HG02885 (cell line): ENCODE measurements around the gene USP47.

Experiments used
- ATAC-seq: cut with Tn5 transposase; IDR thresholded peaks from one replicate; pipeline ENCODE4 v1.9.1; 2021; ENCODE audit warnings: mild to moderate bottlenecking; ENCODE audit not compliant: unreplicated experiment, poor library complexity

USP47 gene

GRCh38 chr11:11860103-11860979 is 18.6 kb downstream of the USP47 start:
- no peak for ATAC-seq

GRCh38 chr11:11862999-11863398 is 21.2 kb downstream of the USP47 start:
- no peak for ATAC-seq

- ATAC-seq: no peak
Observed at GRCh38 chr11:11864332-11864731, 22.6 kb downstream of the USP47 start.

- ATAC-seq: no peak
Observed at GRCh38 chr11:11864803-11865202, 23.0 kb downstream of the USP47 start.

GRCh38 chr11:11865449-11865848 is 23.7 kb downstream of the USP47 start:
- ATAC-seq: no peak

- no peak for ATAC-seq
Observed at GRCh38 chr11:11866203-11866602, 24.4 kb downstream of the USP47 start.

- ATAC-seq: no peak
Observed at GRCh38 chr11:11867720-11868119, 25.9 kb downstream of the USP47 start.

- ATAC-seq: no peak
Observed at GRCh38 chr11:11871991-11872401, 30.2 kb downstream of the USP47 start.

- ATAC-seq: no peak
Observed at GRCh38 chr11:11876458-11876857, 34.7 kb downstream of the USP47 start.

GRCh38 chr11:11880179-11880578 is 38.4 kb downstream of the USP47 start:
- ATAC-seq: no peak

GRCh38 chr11:11882539-11882938 is 40.8 kb downstream of the USP47 start:
- no peak for ATAC-seq

- ATAC-seq: no peak
Observed at GRCh38 chr11:11884351-11884750, 42.6 kb downstream of the USP47 start.

- ATAC-seq: peak; percentile 97
Observed at GRCh38 chr11:11884774-11885481, 43.2 kb downstream of the USP47 start.

- ATAC-seq: no peak
Observed at GRCh38 chr11:11894486-11894885, 52.7 kb downstream of the USP47 start.

GRCh38 chr11:11895672-11896071 is 53.9 kb downstream of the USP47 start:
- ATAC-seq: no peak

- ATAC-seq: peak; percentile 69
Observed at GRCh38 chr11:11898648-11899047, 56.9 kb downstream of the USP47 start.

GRCh38 chr11:11899401-11899800 is 57.6 kb downstream of the USP47 start:
- no peak for ATAC-seq

- no peak for ATAC-seq
Observed at GRCh38 chr11:11901929-11902328, 60.2 kb downstream of the USP47 start.

- ATAC-seq: no peak
Observed at GRCh38 chr11:11909727-11910126, 68.0 kb downstream of the USP47 start.

GRCh38 chr11:11910541-11910940 is 68.8 kb downstream of the USP47 start:
- no peak for ATAC-seq

- ATAC-seq: no peak
Observed at GRCh38 chr11:11913395-11913794, 71.6 kb downstream of the USP47 start.

GRCh38 chr11:11915625-11916024 is 73.9 kb downstream of the USP47 start:
- no peak for ATAC-seq
